Immature natural killer cell (primary cell): Measurements from ENCODE around the gene CCNT2. TPM values are rescaled to one million over a fixed set of nuclear protein-coding genes. Genes with fewer than 3 reads are reported as not detected.
"Not testable (repeated sequence)": the region's sequence is repeated elsewhere in the genome, so short reads cannot be mapped to it uniquely, and the experiment has no call there.

Experiments
- DNase-seq, 3 donors: peaks; one replicate each; pipeline ENCODE4 v3.0.0; 2022; ENCODE audit warnings: mixed read lengths in 1 of 3
- H3K27ac Mint-ChIP-seq, 6 donors: one replicate each; pipeline ENCODE4 v1.8.0; 2020; ENCODE audit warnings: mixed read lengths in 6 of 6, mild to moderate bottlenecking in 5 of 6, inconsistent platforms in 4 of 6, moderate library complexity in 3 of 6
- H3K27me3 Mint-ChIP-seq, 3 donors: one replicate each; pipeline ENCODE4 v1.8.0; 2020 to 2021; ENCODE audit warnings: low read depth in 3 of 3, mild to moderate bottlenecking in 3 of 3, mixed read lengths in 3 of 3, moderate library complexity in 3 of 3, inconsistent platforms in 1 of 3
- H3K36me3 Mint-ChIP-seq, 3 donors: one replicate each; pipeline ENCODE4 v1.8.0; 2020; ENCODE audit warnings: mixed read lengths in 3 of 3, inconsistent platforms in 2 of 3, mild to moderate bottlenecking in 2 of 3
- H3K4me1 Mint-ChIP-seq, 2 donors: one replicate each; pipeline ENCODE4 v1.8.0; 2020; ENCODE audit warnings: inconsistent platforms in 2 of 2, mild to moderate bottlenecking in 2 of 2, mixed read lengths in 2 of 2, moderate library complexity in 1 of 2
- H3K4me3 Mint-ChIP-seq, 5 donors: one replicate each; pipeline ENCODE4 v1.8.0; 2020; ENCODE audit warnings: mild to moderate bottlenecking in 5 of 5, mixed read lengths in 5 of 5, inconsistent platforms in 3 of 5, moderate library complexity in 3 of 5
- H3K9me3 Mint-ChIP-seq, 6 donors: one replicate each; pipeline ENCODE4 v1.8.0; 2020; ENCODE audit warnings: mild to moderate bottlenecking in 6 of 6, mixed read lengths in 6 of 6, inconsistent platforms in 4 of 6, moderate library complexity in 3 of 6
- polyA plus RNA-seq, 3 donors: library from polyadenylated mRNA; unstranded; fragments of 300-500 nt; fragmentation: Illumina TruSeq; gene quantifications; one replicate each; pipeline ENCODE4 v1.2.3, GENCODE V29; 2021

The CCNT2 gene
- polyA plus RNA-seq, 3 donors from 2014 or later: 16.6 to 21.5 (median 19.7) TPM

DNA sequence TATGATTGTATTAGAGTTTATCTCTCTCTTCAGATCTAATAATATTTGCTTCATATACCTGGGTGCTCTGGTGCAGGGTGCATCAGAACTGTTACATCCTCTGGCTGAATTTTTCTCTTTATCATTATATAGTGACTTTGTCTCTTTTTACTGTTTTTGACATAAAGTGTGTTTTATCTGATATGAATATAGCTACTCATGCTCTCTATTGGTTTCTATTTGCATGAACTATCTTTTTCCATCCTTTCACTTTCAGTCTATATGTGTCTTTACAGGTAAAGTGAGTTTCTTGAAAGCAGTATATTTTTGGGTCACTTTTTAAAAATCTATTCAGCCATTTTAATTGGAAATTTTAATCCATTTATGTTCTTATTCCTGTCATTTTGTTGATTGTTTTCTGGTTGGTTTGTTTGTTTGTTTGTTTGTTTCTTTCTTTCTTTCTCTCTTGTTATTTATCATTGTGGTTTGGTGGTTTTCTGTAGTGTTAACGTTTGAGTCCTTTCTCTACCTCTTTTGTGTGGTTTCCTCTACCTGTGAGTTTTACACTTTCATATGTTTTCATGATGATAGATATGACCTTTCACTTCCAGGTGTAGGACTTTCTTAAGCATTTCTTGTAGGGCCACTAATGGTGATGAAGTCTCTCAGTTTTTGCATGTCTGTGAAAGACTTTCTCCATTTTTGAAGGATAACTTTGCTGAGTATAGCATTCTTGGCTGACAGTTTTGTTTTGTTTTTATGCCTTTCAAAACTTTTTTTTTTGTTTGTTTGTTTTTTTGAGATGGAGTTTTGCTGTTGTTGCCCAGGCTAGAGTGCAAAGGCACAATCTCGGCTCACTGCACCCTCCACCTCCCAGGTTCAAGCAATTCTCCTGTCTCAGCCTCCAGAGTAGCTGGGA, 54.9 kb downstream of the CCNT2 start:
- Mint-ChIP-seq H3K27me3 (peaks cover 0 to 10% (median 1%) of the 10 kb centered on the region in 3 donors), H3K4me3 (no peak overlapping the region), H3K9me3 (peaks cover 13 to 23% (median 19%) of the 10 kb centered on the region in 6 donors), H3K4me1 (no peaks in the 10 kb centered on the region), H3K27ac (no peak overlapping the region), H3K36me3 (peaks cover 17 to 21% (median 20%) of the 10 kb centered on the region in 3 donors)
- DNase-seq: no peak

DNA sequence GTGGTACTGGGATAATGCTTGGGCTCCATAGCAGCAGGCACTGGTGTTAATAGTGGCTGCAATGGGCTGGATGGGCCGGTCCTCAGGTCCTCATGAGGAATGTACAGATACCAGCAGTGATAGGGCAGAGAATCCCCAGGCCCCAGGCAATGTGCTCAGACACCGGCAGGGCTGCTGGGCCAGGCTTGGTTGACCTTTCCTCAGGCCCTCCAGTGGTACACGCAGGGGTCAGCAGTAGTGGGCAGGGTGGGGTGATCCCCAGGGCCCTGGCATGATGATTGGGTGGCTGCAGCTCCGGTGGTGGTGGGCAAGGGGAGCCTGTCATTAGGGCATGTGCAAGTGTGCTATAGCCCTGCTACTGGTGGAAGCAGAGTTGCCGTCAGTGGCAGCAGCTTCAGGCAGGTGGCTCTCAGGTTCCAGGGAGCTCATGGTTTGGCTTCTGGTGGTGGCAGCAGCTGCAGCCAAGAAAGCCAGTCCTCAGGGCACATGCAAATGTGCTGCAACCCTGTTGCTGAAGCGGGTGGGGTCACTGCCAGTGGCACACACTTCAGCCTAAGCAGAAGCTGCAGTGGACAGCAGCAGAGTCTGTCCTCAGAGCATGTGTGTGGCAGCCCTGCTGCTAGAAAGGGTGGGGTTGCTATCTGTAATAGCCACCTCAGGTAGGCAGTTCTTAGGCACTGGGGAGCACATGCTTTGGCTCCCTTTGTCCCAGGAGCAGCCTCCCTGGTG, 56.8 kb downstream of the CCNT2 start:
- Mint-ChIP-seq H3K27me3 (peaks cover 0 to 10% (median 4%) of the 10 kb centered on the region in 3 donors), H3K27ac (no peak overlapping the region), H3K4me3 (no peak overlapping the region), H3K9me3 (peaks cover 13 to 23% (median 19%) of the 10 kb centered on the region in 6 donors), H3K36me3 (peaks cover 17 to 21% (median 20%) of the 10 kb centered on the region in 3 donors), H3K4me1 (no peaks in the 10 kb centered on the region)
- DNase-seq: no peak

DNA sequence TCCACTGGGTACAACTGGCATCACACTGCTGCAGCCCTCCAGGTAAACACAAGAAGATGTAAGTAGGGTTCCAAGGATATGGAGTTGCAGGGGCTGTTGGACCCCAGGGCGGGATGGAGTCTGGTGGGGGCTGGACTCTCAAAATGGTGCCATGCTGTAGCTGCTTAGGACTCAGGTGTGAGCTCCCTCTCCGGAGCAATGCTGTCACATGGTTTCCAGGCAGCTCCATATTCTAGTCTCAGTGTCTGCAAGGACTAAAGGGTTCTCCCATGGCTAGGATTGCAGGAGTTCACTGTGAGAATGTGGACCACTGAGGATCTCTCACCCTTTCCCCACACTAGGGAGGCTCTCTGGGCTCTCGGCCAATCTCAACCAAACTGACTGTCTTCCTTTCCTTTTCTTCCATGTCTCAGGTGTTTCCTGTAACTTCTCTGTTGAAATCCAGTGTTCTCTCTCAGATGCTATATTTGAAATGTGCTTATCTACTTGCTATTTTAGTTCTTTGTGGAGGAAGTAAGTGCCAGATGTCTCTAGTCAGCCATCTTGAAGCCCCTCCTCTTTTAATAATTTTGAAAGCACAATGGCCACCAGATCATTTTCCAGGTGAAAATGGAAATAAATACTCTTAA, 57.6 kb downstream of the CCNT2 start:
- no peaks in the 10 kb centered on the region for H3K4me1 Mint-ChIP-seq
- no peak for DNase-seq
- H3K4me3 Mint-ChIP-seq: no peak overlapping the region
- peaks cover 17 to 21% (median 20%) of the 10 kb centered on the region in 3 donors for H3K36me3 Mint-ChIP-seq
- H3K27ac Mint-ChIP-seq: no peak overlapping the region
- peaks cover 0 to 10% (median 4%) of the 10 kb centered on the region in 3 donors for H3K27me3 Mint-ChIP-seq
- H3K9me3 Mint-ChIP-seq: peaks cover 13 to 23% (median 19%) of the 10 kb centered on the region in 6 donors

DNA sequence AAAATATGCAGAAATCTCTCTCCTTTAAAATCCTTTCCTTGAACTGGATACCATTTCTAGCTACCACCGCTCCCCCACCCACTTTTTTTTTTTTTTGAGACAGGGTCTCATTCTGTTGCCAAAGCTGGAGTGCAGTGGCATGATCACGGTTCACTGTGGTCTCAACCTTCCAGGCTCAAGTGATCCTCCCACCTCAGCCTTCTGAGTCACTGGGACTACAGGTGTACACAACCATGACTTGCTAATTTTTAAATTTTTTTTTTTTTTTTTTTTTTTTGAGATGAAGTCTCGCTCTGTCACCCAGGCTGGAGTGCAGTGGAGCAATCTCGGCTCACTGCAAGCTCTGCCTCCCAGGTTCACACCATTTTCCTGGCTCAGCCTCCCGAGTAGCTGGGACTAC, 58.5 kb downstream of the CCNT2 start:
- not testable (repeated sequence) for H3K27me3 Mint-ChIP-seq, H3K4me3 Mint-ChIP-seq, H3K27ac Mint-ChIP-seq, H3K4me1 Mint-ChIP-seq, DNase-seq
- Mint-ChIP-seq H3K9me3 (peaks cover 13 to 23% (median 18%) of the 10 kb centered on the region in 6 donors), H3K36me3 (peaks cover 16 to 21% (median 17%) of the 10 kb centered on the region in 3 donors)

DNA sequence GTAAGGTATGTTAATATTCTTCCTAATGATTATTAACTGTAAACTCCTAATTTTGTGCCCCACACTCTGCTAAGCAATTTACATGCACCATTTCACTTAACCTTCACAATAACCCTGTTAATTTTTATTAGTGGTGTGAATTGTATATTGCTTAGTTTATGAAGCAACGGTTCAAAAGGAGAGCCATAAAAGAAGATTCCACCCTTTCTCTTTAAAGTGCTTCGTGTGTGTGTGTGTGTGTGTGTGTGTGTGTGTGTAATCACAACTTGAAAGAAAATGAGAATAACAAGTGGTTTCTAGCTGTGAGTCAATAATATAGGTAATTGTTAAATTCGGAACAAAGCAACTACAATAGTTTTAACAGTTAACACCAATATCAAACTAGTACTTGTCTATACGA, 60.6 kb downstream of the CCNT2 start:
- no peaks in the 10 kb centered on the region for H3K4me1 Mint-ChIP-seq
- no peak overlapping the region for H3K4me3 Mint-ChIP-seq
- peaks cover 7 to 9% (median 7%) of the 10 kb centered on the region in 6 donors for H3K9me3 Mint-ChIP-seq
- H3K27me3 Mint-ChIP-seq: peaks cover 0 to 3% (median 2%) of the 10 kb centered on the region in 3 donors
- H3K27ac Mint-ChIP-seq: no peak overlapping the region
- H3K36me3 Mint-ChIP-seq: peaks cover 7 to 10% (median 7%) of the 10 kb centered on the region in 3 donors
- no peak for DNase-seq

DNA sequence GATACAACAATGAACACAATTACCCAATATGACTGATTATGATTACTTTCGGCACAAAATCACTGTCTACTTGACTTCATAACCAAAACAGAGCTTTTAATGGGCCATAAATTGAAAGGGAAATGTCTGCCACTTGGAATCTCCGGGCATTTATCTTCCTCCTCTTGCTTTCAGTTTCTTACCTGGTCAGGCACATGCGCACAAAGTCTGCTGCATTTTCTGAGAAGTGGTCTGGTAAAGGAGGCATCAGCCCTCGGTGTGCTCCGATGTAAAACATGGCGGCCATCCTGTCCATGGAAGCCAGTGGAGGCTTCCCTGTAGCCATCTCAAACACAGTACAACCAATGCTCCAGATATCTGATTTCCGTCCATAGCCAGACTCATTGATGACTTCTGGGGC, 62.0 kb downstream of the CCNT2 start:
- Mint-ChIP-seq H3K9me3 (peaks cover 0 to 6% (median under 1%) of the 10 kb centered on the region in 6 donors), H3K4me3 (no peak overlapping the region)

DNA sequence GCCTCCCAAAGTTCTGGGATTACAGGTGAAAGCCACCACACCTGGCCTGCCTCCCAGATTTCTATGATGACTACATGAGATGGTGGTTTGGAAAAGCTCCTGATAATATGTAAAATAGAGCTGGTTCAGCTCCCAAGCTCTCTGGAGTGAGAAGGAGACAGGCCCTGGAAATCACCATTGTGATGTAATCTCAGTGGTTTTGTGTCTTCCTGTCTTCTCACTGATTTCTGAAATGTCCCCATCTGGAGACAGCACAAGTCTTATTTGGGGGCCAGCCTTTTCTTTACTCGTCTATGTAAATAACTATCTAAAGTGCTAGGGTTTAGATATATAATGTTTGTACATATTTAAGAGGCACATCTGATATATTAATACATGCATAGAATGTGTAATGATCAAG, 64.0 kb downstream of the CCNT2 start:
- H3K4me1 Mint-ChIP-seq: no peaks in the 10 kb centered on the region
- peaks cover 0 to 6% (median under 1%) of the 10 kb centered on the region in 6 donors for H3K9me3 Mint-ChIP-seq
- no peak overlapping the region for H3K27ac Mint-ChIP-seq
- H3K27me3 Mint-ChIP-seq: peaks cover 0 to 2% (median 0%) of the 10 kb centered on the region in 3 donors
- DNase-seq: no peak
- H3K36me3 Mint-ChIP-seq: no peaks in the 10 kb centered on the region
- no peak overlapping the region for H3K4me3 Mint-ChIP-seq

More for the DNA sequence above, 62.0 kb downstream of the CCNT2 start:
- Mint-ChIP-seq H3K27ac (no peak overlapping the region), H3K4me1 (no peaks in the 10 kb centered on the region), H3K36me3 (peaks cover 0 to 3% (median 0%) of the 10 kb centered on the region in 3 donors), H3K27me3 (peaks cover 0 to 2% (median 0%) of the 10 kb centered on the region in 3 donors)
- no peak for DNase-seq

DNA sequence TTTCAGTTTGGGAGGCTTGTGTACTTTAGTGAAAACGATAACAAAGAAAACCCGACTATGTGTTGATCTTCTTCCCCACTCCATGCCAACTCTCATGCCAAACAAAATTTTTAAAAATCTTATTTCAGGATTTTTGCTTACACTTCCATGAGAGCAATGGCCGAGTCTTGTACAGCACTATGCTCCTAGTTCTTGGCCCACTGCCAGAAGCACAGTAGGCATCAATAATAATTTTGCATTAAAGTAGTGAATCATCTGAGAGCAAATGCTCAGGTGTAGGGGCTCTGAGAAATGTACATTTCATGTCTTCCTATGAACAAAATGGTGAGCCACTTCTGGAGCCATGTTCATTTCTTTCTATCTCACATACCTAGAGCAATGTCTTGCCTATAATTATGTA, 66.4 kb downstream of the CCNT2 start:
- Mint-ChIP-seq H3K9me3 (peaks cover 0 to 6% (median 0%) of the 10 kb centered on the region in 6 donors), H3K27ac (no peak overlapping the region), H3K27me3 (peaks cover 0 to 9% (median 2%) of the 10 kb centered on the region in 3 donors), H3K36me3 (no peaks in the 10 kb centered on the region), H3K4me1 (no peaks in the 10 kb centered on the region), H3K4me3 (no peak overlapping the region)
- no peak for DNase-seq

DNA sequence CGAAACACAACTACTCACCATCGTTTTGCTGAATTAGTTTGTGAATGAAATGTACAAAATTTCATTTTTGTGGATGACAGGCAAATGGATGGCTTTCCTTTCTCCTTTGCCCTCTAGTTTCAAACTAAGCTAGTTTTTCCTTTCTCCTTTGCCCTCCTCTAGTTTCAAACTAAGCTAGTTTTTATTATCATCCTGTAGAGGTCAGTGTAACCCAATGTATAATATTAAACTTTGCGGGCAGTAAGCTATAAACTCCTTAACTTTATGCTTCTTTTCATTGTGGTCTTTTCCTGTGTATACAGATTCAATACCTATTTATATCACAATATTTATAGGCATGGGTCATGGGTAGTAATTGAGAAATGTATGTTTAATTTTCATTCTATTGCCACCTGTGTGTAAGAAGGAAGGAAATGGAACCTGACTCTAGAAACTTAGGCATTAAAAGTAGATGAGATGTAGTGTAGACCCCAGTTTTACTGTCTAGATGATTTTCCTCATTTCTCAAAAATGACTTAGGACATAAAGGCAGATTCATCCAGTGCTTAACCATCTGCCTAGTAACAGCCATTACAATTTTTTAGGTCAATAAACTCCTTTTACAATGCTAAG, 70.5 kb downstream of the CCNT2 start:
- Mint-ChIP-seq H3K4me1 (no peaks in the 10 kb centered on the region), H3K27ac (no peak overlapping the region), H3K4me3 (no peak overlapping the region), H3K27me3 (peaks cover 0 to 16% (median 0%) of the 10 kb centered on the region in 3 donors), H3K36me3 (no peaks in the 10 kb centered on the region), H3K9me3 (peaks cover 0 to 5% (median 0%) of the 10 kb centered on the region in 6 donors)
- peak; percentile 13 to 25 (median 15) for DNase-seq

DNA sequence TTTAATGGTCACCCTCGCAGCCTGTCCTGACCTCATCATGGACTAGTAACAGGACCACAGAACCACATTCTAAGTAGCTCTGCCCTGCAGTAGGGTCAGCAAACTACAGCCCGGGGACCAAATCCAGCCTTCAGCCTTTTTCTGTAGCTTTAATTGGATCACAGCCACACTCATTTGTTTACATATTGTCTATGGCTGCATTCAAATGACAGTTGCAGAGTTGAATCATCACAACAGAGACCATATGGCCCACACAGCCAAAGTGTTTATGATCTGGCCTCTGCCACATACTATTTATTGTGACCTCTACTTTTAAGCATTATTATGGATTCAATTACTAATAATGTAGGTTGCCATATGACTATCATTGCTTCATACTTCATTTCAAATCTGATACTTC, 80.9 kb downstream of the CCNT2 start:
- H3K27ac Mint-ChIP-seq: no peak overlapping the region
- H3K27me3 Mint-ChIP-seq: peaks cover 0 to 4% (median 3%) of the 10 kb centered on the region in 3 donors
- H3K9me3 Mint-ChIP-seq: no peaks in the 10 kb centered on the region
- no peak overlapping the region for H3K4me3 Mint-ChIP-seq
- H3K36me3 Mint-ChIP-seq: no peaks in the 10 kb centered on the region
- no peak for DNase-seq
- H3K4me1 Mint-ChIP-seq: peaks cover 0 to 3% of the 10 kb centered on the region in 2 donors

DNA sequence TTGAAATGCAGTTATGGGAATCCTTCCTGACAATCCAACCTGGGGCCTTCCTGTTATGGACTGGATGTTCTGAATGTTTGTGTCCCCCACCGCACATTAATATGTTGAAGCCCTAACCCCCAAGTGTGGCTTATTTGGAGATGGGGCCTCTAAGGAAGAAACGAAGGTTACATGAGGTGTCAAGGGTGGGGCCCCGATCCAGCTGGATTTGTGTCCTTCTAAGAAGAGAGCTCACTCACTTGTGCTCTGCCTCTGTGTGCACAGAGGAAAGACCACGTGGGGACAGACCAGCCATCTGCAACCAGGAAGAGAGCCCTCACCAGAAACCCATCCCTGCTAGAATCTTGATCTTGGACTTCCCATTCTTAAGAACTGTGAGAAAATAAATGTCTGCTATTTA, 84.2 kb downstream of the CCNT2 start:
- Mint-ChIP-seq H3K27me3 (peaks cover 3 to 12% (median 8%) of the 10 kb centered on the region in 3 donors), H3K36me3 (no peaks in the 10 kb centered on the region), H3K4me1 (peaks cover 0 to 3% of the 10 kb centered on the region in 2 donors), H3K4me3 (no peak overlapping the region), H3K27ac (no peak overlapping the region), H3K9me3 (no peaks in the 10 kb centered on the region)
- DNase-seq: no peak

DNA sequence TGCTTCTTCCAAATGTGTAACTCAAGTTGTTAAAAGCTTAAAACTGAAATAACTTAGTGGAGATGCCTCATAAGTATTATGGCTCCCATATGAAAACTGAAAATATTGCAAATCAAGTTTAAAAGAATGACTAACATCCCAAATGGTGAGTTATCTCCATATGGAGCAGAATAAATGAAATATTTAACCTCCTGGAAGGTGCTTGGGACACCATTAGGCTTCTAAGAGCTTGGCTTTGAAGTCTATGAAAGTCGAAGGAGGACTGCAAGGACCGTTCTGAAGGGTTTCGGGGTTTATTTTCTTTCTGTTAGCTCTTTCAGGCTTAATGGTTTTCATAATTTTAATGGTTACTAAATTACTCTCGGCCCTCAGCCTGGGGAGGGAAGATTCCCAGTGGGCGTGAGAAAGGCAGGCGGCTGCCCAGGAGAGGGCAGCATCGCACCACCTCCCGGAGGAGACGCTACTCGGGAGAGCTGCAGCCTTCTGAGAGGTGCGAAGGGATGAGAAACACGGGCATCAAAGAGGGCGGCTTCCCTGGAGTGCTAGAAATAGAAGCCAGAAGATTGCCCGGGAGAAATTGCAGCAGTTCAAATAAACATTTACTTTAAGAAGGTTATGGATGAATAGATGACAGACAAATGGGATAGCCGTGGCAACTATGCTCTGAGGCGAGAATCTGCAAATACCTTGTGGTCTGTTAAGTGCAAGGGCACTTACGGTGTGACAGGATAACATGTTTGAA, 85.6 kb downstream of the CCNT2 start:
- no peaks in the 10 kb centered on the region for H3K9me3 Mint-ChIP-seq
- H3K27me3 Mint-ChIP-seq: peaks cover 3 to 13% (median 12%) of the 10 kb centered on the region in 3 donors
- peak; percentile 46 to 55 (median 53) for DNase-seq
- no peak overlapping the region for H3K27ac Mint-ChIP-seq
- peaks cover 0 to 3% of the 10 kb centered on the region in 2 donors for H3K4me1 Mint-ChIP-seq
- peak overlapping the region in 1 of 5 donors; percentile 25 for H3K4me3 Mint-ChIP-seq
- H3K36me3 Mint-ChIP-seq: no peaks in the 10 kb centered on the region

DNA sequence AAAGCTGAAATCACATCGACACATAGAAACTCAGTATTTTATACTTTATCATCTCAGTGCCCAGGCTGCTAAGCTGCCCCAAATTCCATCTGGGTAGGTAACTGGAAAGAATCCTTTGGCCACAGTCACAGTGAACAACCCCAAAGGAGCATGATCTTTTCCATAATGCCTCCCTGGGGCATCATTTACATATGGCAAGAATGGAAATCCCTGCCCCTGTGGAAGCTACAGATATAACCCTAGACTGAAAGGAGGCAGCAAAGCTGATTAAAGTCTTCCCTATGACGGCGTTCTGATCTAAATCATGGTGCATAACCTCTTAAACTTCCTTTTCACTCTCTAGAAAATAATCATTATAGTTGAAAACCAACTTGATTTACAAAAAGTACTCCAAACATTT, 87.1 kb downstream of the CCNT2 start:
- Mint-ChIP-seq H3K36me3 (no peaks in the 10 kb centered on the region), H3K27ac (no peak overlapping the region), H3K4me1 (peaks cover 0 to 3% of the 10 kb centered on the region in 2 donors), H3K27me3 (peaks cover 3 to 16% (median 13%) of the 10 kb centered on the region in 3 donors), H3K4me3 (no peak overlapping the region), H3K9me3 (no peaks in the 10 kb centered on the region)
- DNase-seq: no peak
